ENCODE measurements around the gene KLHL33.

DNA sequence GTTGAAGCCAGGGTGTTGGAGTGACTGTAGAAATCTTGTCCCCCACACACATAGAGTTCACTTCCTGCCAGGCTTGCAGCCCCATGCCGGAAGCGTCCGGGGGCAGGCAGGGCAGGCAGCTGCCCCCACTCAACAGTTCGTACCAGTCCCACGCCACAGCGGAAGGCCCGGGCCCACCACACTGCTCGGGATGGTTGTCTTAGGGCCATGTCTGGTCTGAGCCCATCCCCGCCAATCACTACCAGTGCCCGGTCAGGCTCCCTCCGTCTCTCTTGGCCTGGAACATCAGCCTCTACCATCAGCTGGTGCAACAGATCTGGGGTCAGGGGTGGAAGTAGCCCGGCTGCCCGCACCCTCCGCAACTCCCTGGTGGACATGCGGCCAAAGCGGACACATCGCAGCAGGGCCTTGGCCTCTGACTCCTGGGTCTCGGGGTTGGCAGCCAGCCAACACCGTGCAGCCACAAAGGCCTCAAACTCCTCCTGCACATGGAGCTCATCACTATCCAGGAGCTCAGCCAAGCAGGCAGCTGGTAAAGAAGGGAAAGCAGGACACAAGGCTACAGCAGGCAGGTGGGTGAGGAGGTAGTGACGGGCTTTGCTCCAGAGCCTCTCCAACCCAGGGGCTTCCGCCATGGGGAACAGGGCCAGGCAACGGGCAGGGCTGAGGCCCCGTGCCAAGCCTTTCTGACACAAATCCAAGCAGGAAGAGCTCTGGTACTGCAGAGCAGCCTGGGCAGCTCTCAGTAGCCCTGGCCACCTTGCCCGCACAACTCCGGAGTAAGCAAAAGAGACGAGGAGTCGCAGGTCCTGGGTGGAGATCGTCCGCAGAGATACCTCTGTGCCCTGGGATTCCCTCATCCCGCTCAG is 5.9 kb downstream of the KLHL33 start:
- TF ChIP-seq POLR2A (IDR thresholded peaks at IDR 0.05; ENCODE audit: low read length) (no peak), GATA1 (IDR thresholded peaks at IDR 0.05; ENCODE audit: low read depth, low read length) (no peak)

Data from erythroblast (primary cell).